ENCODE data around the gene METTL14. TPM values are rescaled to one million over a fixed set of nuclear protein-coding genes. Genes with fewer than 3 reads are reported as not detected.

Gene METTL14
- total RNA-seq, 1 experiment from 2014 or later = 32.6 TPM

GRCh38 chr4:118754890-118755289, 69.7 kb downstream of the METTL14 start:
- no peak overlapping the region for H3K4me3 Mint-ChIP-seq (ENCODE audit: unreplicated experiment)
- ChIA-PET CTCF (interaction anchor here (0.7 to 4.5 kb wide), 4 partner anchors 13 to 136 kb away, joined by 3 to 20 read pairs (median 8); no protein-coding TSS in a partner anchor), POLR2A (interaction anchor here (0.7 to 1.6 kb wide), 3 partner anchors 10 to 82 kb away, joined by 3 to 4 read pairs (median 3); no protein-coding TSS in a partner anchor)
- no peak for TF ChIP-seq CTCF (IDR thresholded peaks at IDR 0.05; ENCODE audit: unreplicated experiment)
- H3K27ac Mint-ChIP-seq (ENCODE audit: low read depth, unreplicated experiment) = peak overlapping the region; percentile 64
- H3K27me3 Mint-ChIP-seq (ENCODE audit: insufficient read depth, unreplicated experiment) = no peaks in the 10 kb centered on the region
- no peak for DNase-seq (ENCODE audit: unreplicated experiment)
- intact Hi-C loops (cut with micrococcal nuclease) = no loop called here
- peaks cover 11% of the 10 kb centered on the region for H3K4me1 Mint-ChIP-seq (ENCODE audit: insufficient read depth, unreplicated experiment)
- no TSS peak for BruUV-seq (replicated peaks)
- peaks cover 38% of the 10 kb centered on the region for H3K36me3 Mint-ChIP-seq (ENCODE audit: insufficient read depth, unreplicated experiment)
- no peaks in the 10 kb centered on the region for H3K9me3 Mint-ChIP-seq (ENCODE audit: unreplicated experiment)

- intact Hi-C loops (cut with micrococcal nuclease) = no loop called here
- peak overlapping the region; percentile 64 for H3K27ac Mint-ChIP-seq (ENCODE audit: low read depth, unreplicated experiment)
- peaks cover 43% of the 10 kb centered on the region for H3K36me3 Mint-ChIP-seq (ENCODE audit: insufficient read depth, unreplicated experiment)
- H3K9me3 Mint-ChIP-seq (ENCODE audit: unreplicated experiment) = no peaks in the 10 kb centered on the region
- no peaks in the 10 kb centered on the region for H3K27me3 Mint-ChIP-seq (ENCODE audit: insufficient read depth, unreplicated experiment)
- ChIA-PET CTCF (interaction anchor here (0.5 to 4.5 kb wide), 7 partner anchors 9 to 213 kb away, joined by 3 to 20 read pairs (median 4); no protein-coding TSS in a partner anchor), POLR2A (interaction anchor here (0.7 to 1.8 kb wide), 4 partner anchors 9 to 81 kb away, joined by 3 to 4 read pairs (median 3); no protein-coding TSS in a partner anchor)
- peaks cover 11% of the 10 kb centered on the region for H3K4me1 Mint-ChIP-seq (ENCODE audit: insufficient read depth, unreplicated experiment)
- BruUV-seq (replicated peaks) = no TSS peak
- DNase-seq (ENCODE audit: unreplicated experiment) = no peak
- H3K4me3 Mint-ChIP-seq (ENCODE audit: unreplicated experiment) = no peak overlapping the region
- no peak for TF ChIP-seq CTCF (IDR thresholded peaks at IDR 0.05; ENCODE audit: unreplicated experiment)
Observed at GRCh38 chr4:118755438-118756226, 70.4 kb downstream of the METTL14 start.

- H3K27me3 Mint-ChIP-seq (ENCODE audit: insufficient read depth, unreplicated experiment) = no peaks in the 10 kb centered on the region
- intact Hi-C loops (cut with micrococcal nuclease) = no loop called here
- BruUV-seq (replicated peaks) = no TSS peak
- POLR2A ChIA-PET = interaction anchor here (0.6 to 1.8 kb wide), 4 partner anchors 9 to 848 kb away, joined by 3 to 4 read pairs (median 3); no protein-coding TSS in a partner anchor
- no peak overlapping the region for H3K4me3 Mint-ChIP-seq (ENCODE audit: unreplicated experiment)
- H3K9me3 Mint-ChIP-seq (ENCODE audit: unreplicated experiment) = no peaks in the 10 kb centered on the region
- no peak for DNase-seq (ENCODE audit: unreplicated experiment)
- peak overlapping the region; percentile 19 for H3K27ac Mint-ChIP-seq (ENCODE audit: low read depth, unreplicated experiment)
- CTCF ChIA-PET = interaction anchor here (0.5 to 4.5 kb wide), 7 partner anchors 10 to 212 kb away, joined by 3 to 20 read pairs (median 4); no protein-coding TSS in a partner anchor
- H3K36me3 Mint-ChIP-seq (ENCODE audit: insufficient read depth, unreplicated experiment) = peaks cover 41% of the 10 kb centered on the region
- no peak for TF ChIP-seq CTCF (IDR thresholded peaks at IDR 0.05; ENCODE audit: unreplicated experiment)
- H3K4me1 Mint-ChIP-seq (ENCODE audit: insufficient read depth, unreplicated experiment) = peaks cover 16% of the 10 kb centered on the region
Observed at GRCh38 chr4:118756429-118756828, 71.2 kb downstream of the METTL14 start.

GRCh38 chr4:118756958-118757357, 71.8 kb downstream of the METTL14 start:
- no TSS peak for BruUV-seq (replicated peaks)
- Mint-ChIP-seq H3K36me3 (ENCODE audit: insufficient read depth, unreplicated experiment) (peaks cover 39% of the 10 kb centered on the region), H3K4me3 (ENCODE audit: unreplicated experiment) (no peak overlapping the region), H3K27me3 (ENCODE audit: insufficient read depth, unreplicated experiment) (no peaks in the 10 kb centered on the region), H3K4me1 (ENCODE audit: insufficient read depth, unreplicated experiment) (peaks cover 20% of the 10 kb centered on the region), H3K9me3 (ENCODE audit: unreplicated experiment) (no peaks in the 10 kb centered on the region), H3K27ac (ENCODE audit: low read depth, unreplicated experiment) (no peak overlapping the region)
- ChIA-PET POLR2A (interaction anchor here (0.6 to 1.8 kb wide), 3 partner anchors 8 to 848 kb away, joined by 3 to 4 read pairs (median 3); no protein-coding TSS in a partner anchor), CTCF (interaction anchor here (1.0 to 4.5 kb wide), 5 partner anchors 10 to 137 kb away, joined by 3 to 20 read pairs (median 8); no protein-coding TSS in a partner anchor)
- DNase-seq (ENCODE audit: unreplicated experiment) = no peak
- TF ChIP-seq CTCF (IDR thresholded peaks at IDR 0.05; ENCODE audit: unreplicated experiment) = no peak
- intact Hi-C loops (cut with micrococcal nuclease) = no loop called here
